Psoas muscle (tissue), 8 donors: ENCODE measurements around the gene CPSF3. TPM values are rescaled to one million over a fixed set of nuclear protein-coding genes. Genes with fewer than 3 reads are reported as not detected.

ENCODE experiments used
- ATAC-seq, 4 donors: fragments of 200-7000 bp; cut with Tn5 transposase; one replicate each; pipeline ENCODE4 v1.9.1; 2020; ENCODE audit warnings: moderate library complexity in 3 of 4, mild to moderate bottlenecking in 2 of 4
- DNase-seq, 2 donors: peaks; one replicate each; pipeline ENCODE4 v3.0.0-alpha.2; 2020
- H3K27ac ChIP-seq: fragments of 200-600 bp; one replicate; pipeline ENCODE4 v1.8.0; 2022
- H3K27me3 ChIP-seq, 3 donors: fragments of 200-600 bp in 1 of 3; one replicate each; pipeline versions ENCODE4 v1.6.1 to v1.8.0; 2013 to 2022; ENCODE audit warnings: low read length in 2 of 3, mild to moderate bottlenecking in 2 of 3, moderate library complexity in 1 of 3; ENCODE audit not compliant: insufficient read depth in 3 of 3
- H3K36me3 ChIP-seq, 2 donors: fragments of 200-600 bp in 1 of 2; one replicate each; pipeline versions ENCODE4 v1.6.1 to v1.8.0; 2013 to 2022; ENCODE audit warnings: low read depth in 1 of 2, mild to moderate bottlenecking in 1 of 2, moderate library complexity in 1 of 2; ENCODE audit not compliant: insufficient read depth in 1 of 2
- H3K4me1 ChIP-seq: fragments of 200-600 bp; one replicate; pipeline ENCODE4 v1.8.0; 2022
- H3K4me3 ChIP-seq: fragments of 200-600 bp; one replicate; pipeline ENCODE4 v1.8.0; 2022; ENCODE audit warnings: mild to moderate bottlenecking
- H3K9me3 ChIP-seq: fragments of 200-600 bp; one replicate; pipeline ENCODE4 v1.8.0; 2022
- WGBS, 3 donors: extraction: QIAGEN DNeasy Blood & Tissue Kit; methylation state at CpG; one replicate each; pipeline versions ENCODE4 v1.1.6 to v1.1.7; 2013; 5-methylcytosine and 5-hydroxymethylcytosine counted together
- intact Hi-C, 2 donors: fragments of 100-400 bp; cut with DNase I; formaldehyde crosslinking; loops; one replicate each; pipeline versions ENCODE4 v1.11.0 to v1.14.2; 2022
- polyA plus RNA-seq, 3 donors: library from polyadenylated mRNA; stranded (reverse); fragments of 200-250 nt; gene quantifications; one replicate each; pipeline ENCODE4 v1.2.3, GENCODE V29; 2013
- total RNA-seq, 4 donors: library from RNA; stranded (reverse); fragmentation: NEBNext Ultra II Directional in 2 of 4; extraction: Animal tissue kit (Norgen Biotek cat#: 25700) in 2 of 4; gene quantifications; one replicate each; pipeline versions ENCODE4 v1.2.1 to v1.2.4, GENCODE V29; 2021 to 2023
- TF ChIP-seq, protein P1 (sequence below): fragments of 200-600 bp; IDR thresholded peaks from one replicate; pipeline ENCODE4 v1.8.0; 2022; ENCODE audit warnings: antibody characterized with exemption
- donor health status: healthy with polysubstance abuse.
- donor health status: DM: no; HTN: no; CAD: no; lungs with moderate emphysema.
- donor health status: Bipolar disorder and iron deficiency.
- donor health status: healthy.
- donor health status: DM: yes; HTN: yes; CAD: no.
- donor health status: DM: no; HTN: no; CAD: no.
- donor health status: DM: no; HTN: no; CAD: no.
- donor health status: DM: yes; HTN: yes; CAD: no.

CPSF3 gene
- total and polyA plus RNA-seq, 7 donors = 11.3 to 21.8 (median 19.3) TPM

DNA sequence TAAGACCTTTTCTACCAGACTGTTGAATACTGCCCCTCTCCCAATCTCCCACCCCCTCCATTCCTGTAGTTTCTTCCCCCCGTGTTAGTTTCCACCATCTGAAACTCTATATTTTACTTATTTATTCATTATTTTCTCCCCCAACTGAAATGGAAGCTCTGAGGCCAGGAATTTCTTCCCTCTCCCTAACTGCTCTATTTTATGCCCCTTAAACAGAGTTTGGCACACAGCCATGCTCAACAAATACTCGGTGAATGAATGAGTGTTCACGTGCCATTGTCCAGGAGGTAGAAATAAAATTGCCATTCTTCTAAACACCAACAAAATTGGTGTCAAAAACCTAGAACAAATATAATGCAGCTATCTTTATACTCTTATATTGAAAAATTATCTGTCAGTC lies 5.7 kb upstream of the CPSF3 start:
- ATAC-seq = no peak
- Histone ChIP-seq H3K27ac (no peak overlapping the region), H3K36me3 (peaks cover 0 to 44% of the 10 kb centered on the region in 2 donors), H3K4me3 (no peak overlapping the region), H3K9me3 (no peaks in the 10 kb centered on the region), H3K27me3 (no peaks in the 10 kb centered on the region), H3K4me1 (peaks cover 25% of the 10 kb centered on the region)
- no peak for DNase-seq
- WGBS, 3 donors = 57 to 69% (median 59%) methylated on average over 3 of the region's 3 CpGs
- intact Hi-C loops = no loop called here
- TF ChIP-seq, protein P1, sequence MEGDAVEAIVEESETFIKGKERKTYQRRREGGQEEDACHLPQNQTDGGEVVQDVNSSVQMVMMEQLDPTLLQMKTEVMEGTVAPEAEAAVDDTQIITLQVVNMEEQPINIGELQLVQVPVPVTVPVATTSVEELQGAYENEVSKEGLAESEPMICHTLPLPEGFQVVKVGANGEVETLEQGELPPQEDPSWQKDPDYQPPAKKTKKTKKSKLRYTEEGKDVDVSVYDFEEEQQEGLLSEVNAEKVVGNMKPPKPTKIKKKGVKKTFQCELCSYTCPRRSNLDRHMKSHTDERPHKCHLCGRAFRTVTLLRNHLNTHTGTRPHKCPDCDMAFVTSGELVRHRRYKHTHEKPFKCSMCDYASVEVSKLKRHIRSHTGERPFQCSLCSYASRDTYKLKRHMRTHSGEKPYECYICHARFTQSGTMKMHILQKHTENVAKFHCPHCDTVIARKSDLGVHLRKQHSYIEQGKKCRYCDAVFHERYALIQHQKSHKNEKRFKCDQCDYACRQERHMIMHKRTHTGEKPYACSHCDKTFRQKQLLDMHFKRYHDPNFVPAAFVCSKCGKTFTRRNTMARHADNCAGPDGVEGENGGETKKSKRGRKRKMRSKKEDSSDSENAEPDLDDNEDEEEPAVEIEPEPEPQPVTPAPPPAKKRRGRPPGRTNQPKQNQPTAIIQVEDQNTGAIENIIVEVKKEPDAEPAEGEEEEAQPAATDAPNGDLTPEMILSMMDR = no peak

DNA sequence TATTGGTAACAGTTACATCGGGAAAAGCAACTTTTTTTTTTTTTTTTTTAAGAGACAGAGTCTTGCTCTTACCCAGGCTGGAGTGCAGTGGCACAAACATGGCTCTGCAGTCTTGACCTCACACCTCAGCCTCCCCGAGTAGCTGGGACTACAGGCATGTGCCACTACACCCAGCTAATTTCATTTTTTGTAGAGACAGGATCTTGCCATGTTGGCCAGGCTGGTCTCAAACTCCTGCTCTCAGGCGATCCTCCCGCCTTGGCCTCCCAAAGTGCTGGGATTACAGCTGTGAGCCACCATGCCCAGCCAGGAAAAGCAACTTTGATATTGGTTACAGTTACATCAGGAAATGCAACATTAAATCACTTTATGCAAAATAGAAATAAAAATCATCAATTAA lies 4.7 kb upstream of the CPSF3 start:
- Histone ChIP-seq H3K36me3 (peaks cover 0 to 35% of the 10 kb centered on the region in 2 donors), H3K9me3 (no peaks in the 10 kb centered on the region), H3K4me1 (peaks cover 25% of the 10 kb centered on the region), H3K27ac (no peak overlapping the region), H3K4me3 (no peak overlapping the region), H3K27me3 (no peaks in the 10 kb centered on the region)
- ATAC-seq = no peak
- TF ChIP-seq, protein P1 = no peak
- WGBS, 3 donors = 90 to 91% (median 91%) methylated on average over 4 of the region's 4 CpGs
- intact Hi-C loops = no loop called here
- no peak for DNase-seq

DNA sequence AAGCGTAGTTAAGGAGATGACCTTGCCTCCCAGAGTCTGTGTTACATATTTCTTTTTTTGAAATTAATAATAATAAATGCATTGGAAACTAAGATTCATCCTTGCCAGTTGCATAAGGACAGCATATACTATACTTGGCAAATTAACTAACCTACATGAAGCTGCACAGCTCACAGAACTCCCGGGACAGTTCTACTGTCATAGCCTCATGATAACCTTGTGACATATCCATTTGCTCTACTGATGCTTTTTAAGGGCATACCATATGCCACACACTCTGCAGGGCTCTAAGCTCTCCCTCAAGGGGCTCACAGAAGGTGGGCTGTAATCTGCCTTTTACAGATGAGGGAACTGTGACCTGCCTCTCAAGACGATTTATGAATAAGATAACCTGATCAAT lies 3.9 kb upstream of the CPSF3 start:
- peaks cover 31% of the 10 kb centered on the region for H3K4me1 ChIP-seq
- intact Hi-C loops = no loop called here
- no peaks in the 10 kb centered on the region for H3K27me3 ChIP-seq
- H3K4me3 ChIP-seq = no peak overlapping the region
- TF ChIP-seq, protein P1 = no peak
- ATAC-seq = no peak
- DNase-seq = no peak
- 83 to 88% (median 86%) methylated on average over 3 of the region's 3 CpGs for WGBS, 3 donors
- no peaks in the 10 kb centered on the region for H3K9me3 ChIP-seq
- peaks cover 0 to 32% of the 10 kb centered on the region in 2 donors for H3K36me3 ChIP-seq
- no peak overlapping the region for H3K27ac ChIP-seq

DNA sequence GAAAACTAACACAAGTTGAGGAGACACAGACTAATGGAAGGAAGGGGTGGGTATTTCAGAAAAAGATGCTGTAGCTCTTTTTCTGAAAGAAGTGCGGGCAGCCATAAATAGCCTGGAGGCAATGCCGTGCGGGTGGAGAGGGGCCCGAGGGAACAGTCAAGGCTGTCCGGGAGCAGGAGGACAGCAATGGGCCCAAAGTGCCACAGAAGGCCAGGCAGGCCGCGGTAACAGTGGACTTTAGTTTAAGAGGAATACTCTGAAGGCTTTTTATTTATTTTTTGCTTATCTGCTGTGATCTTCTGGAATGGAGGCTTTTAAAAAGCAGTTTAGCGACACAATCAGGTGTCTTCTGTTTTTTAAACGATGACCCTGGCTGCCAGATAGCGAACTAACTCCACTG lies 3.0 kb upstream of the CPSF3 start:
- Histone ChIP-seq H3K4me1 (peaks cover 35% of the 10 kb centered on the region), H3K27me3 (no peaks in the 10 kb centered on the region), H3K27ac (no peak overlapping the region), H3K9me3 (no peaks in the 10 kb centered on the region), H3K4me3 (no peak overlapping the region), H3K36me3 (peaks cover 0 to 32% of the 10 kb centered on the region in 2 donors)
- TF ChIP-seq, protein P1 = no peak
- DNase-seq (no peak), ATAC-seq (no peak)
- 81 to 90% (median 85%) methylated on average over 10 of the region's 10 CpGs for WGBS, 3 donors
- intact Hi-C loops = loop anchor here (10.0 kb wide), 2 partner anchors 276 to 1024 kb away; partner anchors contain the start of gene ODC1 (in 1 of the 2)
